Measurements from ENCODE around the gene PSMD12.
"Not testable (repeated sequence)": the region's sequence is repeated elsewhere in the genome, so short reads cannot be mapped to it uniquely, and the experiment has no call there.

The PSMD12 gene

GRCh38 chr17:67310406-67310805 is 56.0 kb downstream of the PSMD12 start:
- no peak for DNase-seq (ENCODE audit: low spot score)

GRCh38 chr17:67305446-67306235 is 60.7 kb downstream of the PSMD12 start:
- DNase-seq (ENCODE audit: low spot score): not testable (repeated sequence)

DNA sequence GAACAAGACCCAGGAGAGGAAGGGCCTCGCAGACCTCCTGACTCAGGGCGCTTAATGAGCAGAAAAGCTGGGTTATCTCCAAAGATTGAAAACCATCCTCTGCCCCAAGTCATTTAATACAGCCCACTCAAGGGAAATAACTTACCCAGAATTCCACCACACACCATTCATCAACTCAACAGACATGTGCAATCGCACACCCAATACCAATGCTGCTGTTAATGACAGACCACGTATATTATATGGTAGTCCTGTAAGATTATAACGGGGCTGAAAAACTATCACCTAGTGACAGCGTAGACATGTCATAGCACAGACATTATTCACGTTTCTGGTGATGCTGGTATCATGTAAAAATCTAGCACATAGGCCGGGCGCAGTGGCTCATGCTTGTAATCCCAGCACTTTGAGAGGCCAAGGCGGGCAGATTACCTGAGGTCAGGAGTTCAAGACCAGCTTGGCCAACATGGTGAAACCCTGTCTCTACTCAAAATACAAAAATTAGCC is 68.9 kb downstream of the PSMD12 start:
- DNase-seq (ENCODE audit: low spot score): no peak

- DNase-seq (ENCODE audit: low spot score): no peak
Observed at GRCh38 chr17:67294451-67295199, 71.8 kb downstream of the PSMD12 start.

DNA sequence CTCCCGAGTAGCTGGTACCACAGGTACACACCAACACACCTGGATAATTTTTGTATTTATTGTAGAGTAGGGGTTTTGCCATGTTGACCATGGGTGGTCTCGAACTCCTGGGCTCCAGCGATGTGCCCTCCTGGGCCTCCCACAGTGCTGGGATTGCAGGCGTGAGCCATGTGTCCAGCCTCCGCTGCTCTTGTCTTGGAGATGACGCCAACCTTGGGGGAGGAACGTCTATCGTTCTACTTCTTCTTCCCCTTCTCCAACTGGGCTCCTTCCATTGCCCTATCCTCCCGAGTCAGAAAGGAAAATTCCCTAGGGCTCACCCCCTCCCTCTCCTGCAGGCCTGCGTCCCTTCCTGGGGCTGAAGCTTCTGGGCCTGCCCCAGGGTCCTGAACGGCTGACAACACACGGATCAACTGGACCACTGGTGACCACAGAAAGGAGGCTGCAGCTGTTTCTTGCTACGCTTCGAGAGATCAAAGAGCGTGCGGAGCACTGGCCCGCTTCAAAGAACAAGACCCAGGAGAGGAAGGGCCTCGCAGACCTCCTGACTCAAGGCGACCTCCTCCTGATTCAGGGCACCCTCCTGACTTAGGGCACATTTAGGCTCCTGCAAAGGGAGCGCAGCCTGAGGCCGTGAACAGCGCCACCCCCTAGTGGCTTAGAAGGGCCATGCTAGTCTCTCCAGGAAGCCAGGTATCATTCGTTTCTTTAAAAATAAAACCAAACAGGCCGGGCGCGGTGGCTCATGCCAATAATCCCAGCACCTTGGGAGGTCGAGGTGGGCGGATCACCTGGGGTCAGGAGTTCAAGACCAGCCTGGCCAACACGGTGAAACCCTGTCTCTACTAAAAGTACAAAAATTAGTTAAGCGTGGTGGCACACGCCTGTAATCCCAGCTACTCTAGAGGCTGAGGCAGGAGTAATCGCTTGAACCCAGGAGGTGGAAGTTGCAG is 72.8 kb downstream of the PSMD12 start:
- peak; percentile 39 for DNase-seq (ENCODE audit: low spot score)

GRCh38 chr17:67290711-67291291 is 75.6 kb downstream of the PSMD12 start:
- no peak for DNase-seq (ENCODE audit: low spot score)

DNA sequence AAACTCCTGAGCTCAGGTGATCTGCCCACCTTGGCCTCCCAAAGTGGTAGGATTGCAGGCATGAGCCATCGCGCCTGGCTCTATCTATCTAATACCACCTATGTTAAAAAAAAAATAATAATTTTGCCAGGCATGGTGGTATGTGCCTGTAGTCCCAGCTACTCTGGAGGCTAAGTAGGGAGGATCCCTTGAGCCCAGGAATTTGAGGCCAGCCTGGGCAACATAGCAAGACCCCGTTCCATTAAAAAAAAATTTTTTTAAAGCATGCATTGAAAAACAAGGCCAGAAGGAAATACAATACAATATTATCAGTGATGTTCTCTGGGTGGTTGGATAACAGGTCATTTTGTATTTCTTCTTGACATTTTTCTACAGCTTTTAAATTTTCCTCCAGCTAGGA is 76.1 kb downstream of the PSMD12 start:
- no peak for DNase-seq (ENCODE audit: low spot score)

DNA sequence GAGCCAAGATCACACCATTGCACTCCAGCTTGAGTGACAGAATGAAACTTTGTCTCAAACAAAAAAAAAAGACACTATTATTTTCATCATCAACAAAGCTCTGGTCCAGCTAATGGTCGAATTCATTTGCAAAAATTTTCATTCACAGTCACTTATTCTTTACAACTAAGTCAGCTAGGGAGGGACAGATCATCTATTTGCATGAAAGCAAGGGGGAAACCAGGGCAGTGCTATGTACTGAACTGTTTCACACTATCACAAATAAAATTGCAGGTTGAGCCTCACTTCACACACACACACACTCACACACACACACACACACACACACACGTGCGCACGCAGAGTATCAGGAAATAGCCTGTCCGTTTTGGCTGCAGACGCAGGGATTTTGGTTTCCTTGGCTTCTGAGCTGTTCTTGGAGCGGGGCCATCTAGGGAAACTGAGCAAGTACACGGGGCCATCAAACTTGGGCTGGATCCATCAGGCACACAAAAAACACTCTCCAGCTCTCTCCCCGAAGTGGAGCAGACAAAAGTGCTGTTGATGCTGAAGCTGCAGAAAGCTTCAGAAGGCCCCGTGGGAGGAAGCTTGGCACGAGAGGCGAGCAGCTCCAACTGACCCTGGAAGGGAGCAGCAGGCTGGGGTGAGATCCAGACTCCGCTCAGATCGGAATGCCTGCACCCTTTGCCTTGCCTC is 77.0 kb downstream of the PSMD12 start:
- DNase-seq (ENCODE audit: low spot score): no peak

All from LoVo (cell line).